ENCODE measurements around the gene GRID1.

The GRID1 gene

GRCh38 chr10:85741626-85742300 is 624.8 kb downstream of the GRID1 start:
- CTCF ChIA-PET: no interaction called here
- Histone ChIP-seq H3K27ac (ENCODE audit: extremely low read depth, low read depth, low read length) (no peak overlapping the region), H3K4me3 (ENCODE audit: low read depth, low read length) (no peak overlapping the region), H3K9me3 (ENCODE audit: control insufficient read depth, insufficient read depth, low read depth, low read length) (no peaks in the 10 kb centered on the region), H3K36me3 (ENCODE audit: control insufficient read depth in 2 of 2, insufficient read depth in 1 of 2, low read length in 2 of 2) (no peaks in the 10 kb centered on the region), H3K4me1 (ENCODE audit: control insufficient read depth, insufficient read depth, low read length) (no peaks in the 10 kb centered on the region)
- no peak for TF ChIP-seq ZNF555 (tag by site-specific recombination; conservative IDR thresholded peaks at IDR 0.05)
- TF ChIP-seq ZNF350 (tag by site-specific recombination; IDR thresholded peaks at IDR 0.05): no peak
- TF ChIP-seq ZNF677 (tag by site-specific recombination; IDR thresholded peaks at IDR 0.05): no peak
- TF ChIP-seq ZNF404 (tag by site-specific recombination; IDR thresholded peaks at IDR 0.05): no peak
- TF ChIP-seq ZNF777 (tag by site-specific recombination; IDR thresholded peaks at IDR 0.05; ENCODE audit: borderline replicate concordance): no peak
- no peak for TF ChIP-seq OVOL3 (tag by site-specific recombination; IDR thresholded peaks at IDR 0.05)
- TF ChIP-seq ZNF530 (tag by site-specific recombination; IDR thresholded peaks at IDR 0.05; ENCODE audit: low read depth): no peak
- no peak for TF ChIP-seq ZBTB1 (tag by site-specific recombination; IDR thresholded peaks at IDR 0.05)
- no peak for TF ChIP-seq ZFP69B (tag by site-specific recombination; IDR thresholded peaks at IDR 0.05)
- TF ChIP-seq HOXD13 (CRISPR knock-in tag; IDR thresholded peaks at IDR 0.05; ENCODE audit: borderline replicate concordance): no peak
- no peak for TF ChIP-seq ZNF701 (tag by site-specific recombination; IDR thresholded peaks at IDR 0.05)
- POLR2A ChIA-PET: no interaction called here

GRCh38 chr10:85735997-85736396 is 630.6 kb downstream of the GRID1 start:
- CTCF ChIA-PET: no interaction called here
- H3K36me3 ChIP-seq (ENCODE audit: control insufficient read depth in 2 of 2, insufficient read depth in 1 of 2, low read length in 2 of 2): no peaks in the 10 kb centered on the region
- no peaks in the 10 kb centered on the region for H3K4me1 ChIP-seq (ENCODE audit: control insufficient read depth, insufficient read depth, low read length)
- no peak overlapping the region for H3K27ac ChIP-seq (ENCODE audit: extremely low read depth, low read depth, low read length)
- POLR2A ChIA-PET: no interaction called here
- no peak for TF ChIP-seq ZNF416 (tag by site-specific recombination; IDR thresholded peaks at IDR 0.05)
- TF ChIP-seq PRDM1 (tag by site-specific recombination; IDR thresholded peaks at IDR 0.05): peak; percentile 74
- peak; percentile 97 for TF ChIP-seq ZNF366 (tag by site-specific recombination; conservative IDR thresholded peaks at IDR 0.05)
- TF ChIP-seq, protein P1, sequence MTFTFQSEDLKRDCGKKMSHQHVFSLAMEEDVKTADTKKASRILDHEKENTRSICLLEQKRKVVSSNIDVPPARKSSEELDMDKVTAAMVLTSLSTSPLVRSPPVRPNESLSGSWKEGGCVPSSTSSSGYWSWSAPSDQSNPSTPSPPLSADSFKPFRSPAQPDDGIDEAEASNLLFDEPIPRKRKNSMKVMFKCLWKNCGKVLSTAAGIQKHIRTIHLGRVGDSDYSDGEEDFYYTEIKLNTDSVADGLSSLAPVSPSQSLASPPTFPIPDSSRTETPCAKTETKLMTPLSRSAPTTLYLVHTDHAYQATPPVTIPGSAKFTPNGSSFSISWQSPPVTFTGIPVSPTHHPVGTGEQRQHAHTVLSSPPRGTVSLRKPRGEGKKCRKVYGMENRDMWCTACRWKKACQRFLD (tag by site-specific recombination; IDR thresholded peaks at IDR 0.05): 0 out of 2 replicates have a peak, but pooled peaks have one; percentile 8
- no peak for TF ChIP-seq ZNF561 (tag by site-specific recombination; IDR thresholded peaks at IDR 0.05; ENCODE audit: borderline replicate concordance)
- no peak overlapping the region for H3K4me3 ChIP-seq (ENCODE audit: low read depth, low read length)
- H3K9me3 ChIP-seq (ENCODE audit: control insufficient read depth, insufficient read depth, low read depth, low read length): no peaks in the 10 kb centered on the region

DNA sequence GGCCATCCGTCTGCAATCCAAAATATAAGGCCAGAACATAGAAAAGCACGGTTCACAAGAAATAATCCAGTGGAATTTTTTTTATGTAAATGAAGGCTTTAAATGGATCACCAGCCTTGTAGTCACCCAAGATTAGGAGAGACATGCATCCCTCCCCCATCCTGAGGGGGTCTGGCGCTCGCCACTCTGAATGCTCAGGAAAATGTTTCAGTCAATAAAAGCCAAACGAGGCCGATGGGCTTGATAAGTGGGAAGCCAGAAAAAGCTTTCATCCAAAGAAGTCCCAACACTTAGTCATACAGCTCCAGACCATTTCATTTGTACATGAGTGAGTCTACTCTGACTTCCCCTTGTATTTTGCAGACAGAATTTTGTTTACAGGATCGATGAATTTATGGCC is 631.8 kb downstream of the GRID1 start:
- no peak overlapping the region for H3K27ac ChIP-seq (ENCODE audit: extremely low read depth, low read depth, low read length)
- H3K4me3 ChIP-seq (ENCODE audit: low read depth, low read length): no peak overlapping the region
- H3K36me3 ChIP-seq (ENCODE audit: control insufficient read depth in 2 of 2, insufficient read depth in 1 of 2, low read length in 2 of 2): no peaks in the 10 kb centered on the region
- POLR2A ChIA-PET: no interaction called here
- CTCF ChIA-PET: interaction anchor here (0.6 kb wide), 1 partner anchor 56 kb away, joined by 5 read pairs; no protein-coding TSS in a partner anchor
- H3K9me3 ChIP-seq (ENCODE audit: control insufficient read depth, insufficient read depth, low read depth, low read length): no peaks in the 10 kb centered on the region
- no peaks in the 10 kb centered on the region for H3K4me1 ChIP-seq (ENCODE audit: control insufficient read depth, insufficient read depth, low read length)
- TF ChIP-seq ZNF529 (tag by site-specific recombination; IDR thresholded peaks at IDR 0.05; ENCODE audit: insufficient replicate concordance): no peak
- TF ChIP-seq PBX3 (CRISPR knock-in tag; IDR thresholded peaks at IDR 0.05): no peak
- no peak for TF ChIP-seq HOXC10 (CRISPR knock-in tag; IDR thresholded peaks at IDR 0.05)
- TF ChIP-seq ZNF280D (tag by site-specific recombination; IDR thresholded peaks at IDR 0.05): no peak
- no peak for TF ChIP-seq ZNF791 (tag by site-specific recombination; IDR thresholded peaks at IDR 0.05)
- TF ChIP-seq GLI4 (tag by site-specific recombination; IDR thresholded peaks at IDR 0.05): no peak
- no peak for TF ChIP-seq ZNF335 (tag by site-specific recombination; conservative IDR thresholded peaks at IDR 0.05)
- TF ChIP-seq MZF1 (tag by site-specific recombination; IDR thresholded peaks at IDR 0.05; ENCODE audit: borderline replicate concordance): no peak
- TF ChIP-seq, protein P2, sequence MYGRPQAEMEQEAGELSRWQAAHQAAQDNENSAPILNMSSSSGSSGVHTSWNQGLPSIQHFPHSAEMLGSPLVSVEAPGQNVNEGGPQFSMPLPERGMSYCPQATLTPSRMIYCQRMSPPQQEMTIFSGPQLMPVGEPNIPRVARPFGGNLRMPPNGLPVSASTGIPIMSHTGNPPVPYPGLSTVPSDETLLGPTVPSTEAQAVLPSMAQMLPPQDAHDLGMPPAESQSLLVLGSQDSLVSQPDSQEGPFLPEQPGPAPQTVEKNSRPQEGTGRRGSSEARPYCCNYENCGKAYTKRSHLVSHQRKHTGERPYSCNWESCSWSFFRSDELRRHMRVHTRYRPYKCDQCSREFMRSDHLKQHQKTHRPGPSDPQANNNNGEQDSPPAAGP (tag by site-specific recombination; IDR thresholded peaks at IDR 0.05): no peak
- TF ChIP-seq ZSCAN5A (tag by site-specific recombination; IDR thresholded peaks at IDR 0.05): no peak
